Activated CD4-positive, CD25-positive, alpha-beta regulatory T cell treated with anti-CD3 and anti-CD28 coated beads, Interleukin-2, amount 50 U/mL, for 24 hours (primary cell): ENCODE data around the gene TTLL7.
A peak's percentile ranks its signal among the peaks of the same experiment; 100 is the strongest.

Experiments
- ATAC-seq, 2 donors: fragments of 150-1000 bp; cut with Tn5 transposase; one replicate each; pipeline ENCODE4 v1.10.0; 2021; ENCODE audit warnings: mild to moderate bottlenecking in 1 of 2, moderate library complexity in 1 of 2

Gene TTLL7

GRCh38 chr1:83857716-83858115 is 141.2 kb downstream of the TTLL7 start:
- no peak for ATAC-seq

GRCh38 chr1:83857103-83857502 is 141.8 kb downstream of the TTLL7 start:
- no peak for ATAC-seq

GRCh38 chr1:83856381-83856780 is 142.6 kb downstream of the TTLL7 start:
- ATAC-seq, result no peak

GRCh38 chr1:83854456-83854855 is 144.5 kb downstream of the TTLL7 start:
- no peak for ATAC-seq

GRCh38 chr1:83850834-83851233 is 148.1 kb downstream of the TTLL7 start:
- ATAC-seq, result no peak

- ATAC-seq, result peak; percentile 30 to 42
Observed at GRCh38 chr1:83849191-83850061, 149.5 kb downstream of the TTLL7 start.

- no peak for ATAC-seq
Observed at GRCh38 chr1:83846138-83846537, 152.8 kb downstream of the TTLL7 start.

GRCh38 chr1:83845437-83846071 is 153.4 kb downstream of the TTLL7 start:
- ATAC-seq, result no peak

GRCh38 chr1:83844546-83844945 is 154.4 kb downstream of the TTLL7 start:
- ATAC-seq, result no peak

GRCh38 chr1:83839566-83840173 is 159.3 kb downstream of the TTLL7 start:
- no peak for ATAC-seq

- no peak for ATAC-seq
Observed at GRCh38 chr1:83838573-83838972, 160.4 kb downstream of the TTLL7 start.

GRCh38 chr1:83836543-83836942 is 162.4 kb downstream of the TTLL7 start:
- no peak for ATAC-seq

GRCh38 chr1:83834621-83835264 is 164.2 kb downstream of the TTLL7 start:
- no peak for ATAC-seq

- ATAC-seq, result no peak
Observed at GRCh38 chr1:83832194-83832593, 166.7 kb downstream of the TTLL7 start.

- no peak for ATAC-seq
Observed at GRCh38 chr1:83829106-83829505, 169.8 kb downstream of the TTLL7 start.

GRCh38 chr1:83828456-83828855 is 170.5 kb downstream of the TTLL7 start:
- ATAC-seq, result no peak

- no peak for ATAC-seq
Observed at GRCh38 chr1:83827741-83828140, 171.2 kb downstream of the TTLL7 start.

GRCh38 chr1:83822208-83822607 is 176.7 kb downstream of the TTLL7 start:
- ATAC-seq, result no peak

- ATAC-seq, result no peak
Observed at GRCh38 chr1:83819436-83819835, 179.5 kb downstream of the TTLL7 start.

- no peak for ATAC-seq
Observed at GRCh38 chr1:83818916-83819315, 180.0 kb downstream of the TTLL7 start.

GRCh38 chr1:83816836-83817235 is 182.1 kb downstream of the TTLL7 start:
- no peak for ATAC-seq

- no peak for ATAC-seq
Observed at GRCh38 chr1:83815330-83815729, 183.6 kb downstream of the TTLL7 start.
